ENCODE data around the gene TEAD4.

TEAD4 gene

DNA sequence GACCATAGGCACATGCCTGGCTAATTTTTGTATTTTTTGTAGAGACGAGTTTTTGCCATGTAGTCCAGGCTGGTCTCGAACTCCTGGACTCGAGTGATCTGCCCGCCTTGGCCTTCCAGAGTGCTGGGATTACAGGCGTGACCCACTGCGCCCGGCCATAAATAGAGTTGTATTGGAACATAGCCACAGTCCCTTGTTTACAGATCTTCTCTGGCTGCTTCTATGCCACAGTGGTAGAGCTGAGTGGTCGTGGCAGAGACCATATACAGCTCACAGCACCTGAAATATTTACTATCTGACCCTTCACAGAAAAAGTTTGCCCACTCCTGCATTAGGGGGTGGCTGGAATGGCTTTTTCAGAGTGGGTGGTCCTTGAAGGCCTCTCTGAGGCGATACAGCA lies 90.0 kb downstream of the TEAD4 start:
- Histone ChIP-seq H3K4me3 (ENCODE audit: low read depth, low read length) (no peak overlapping the region), H3K9me3 (no peaks in the 10 kb centered on the region), H3K4me1 (no peaks in the 10 kb centered on the region), H3K27me3 (no peaks in the 10 kb centered on the region), H3K36me3 (no peaks in the 10 kb centered on the region)
- no peak for DNase-seq
- TF ChIP-seq, protein P1, sequence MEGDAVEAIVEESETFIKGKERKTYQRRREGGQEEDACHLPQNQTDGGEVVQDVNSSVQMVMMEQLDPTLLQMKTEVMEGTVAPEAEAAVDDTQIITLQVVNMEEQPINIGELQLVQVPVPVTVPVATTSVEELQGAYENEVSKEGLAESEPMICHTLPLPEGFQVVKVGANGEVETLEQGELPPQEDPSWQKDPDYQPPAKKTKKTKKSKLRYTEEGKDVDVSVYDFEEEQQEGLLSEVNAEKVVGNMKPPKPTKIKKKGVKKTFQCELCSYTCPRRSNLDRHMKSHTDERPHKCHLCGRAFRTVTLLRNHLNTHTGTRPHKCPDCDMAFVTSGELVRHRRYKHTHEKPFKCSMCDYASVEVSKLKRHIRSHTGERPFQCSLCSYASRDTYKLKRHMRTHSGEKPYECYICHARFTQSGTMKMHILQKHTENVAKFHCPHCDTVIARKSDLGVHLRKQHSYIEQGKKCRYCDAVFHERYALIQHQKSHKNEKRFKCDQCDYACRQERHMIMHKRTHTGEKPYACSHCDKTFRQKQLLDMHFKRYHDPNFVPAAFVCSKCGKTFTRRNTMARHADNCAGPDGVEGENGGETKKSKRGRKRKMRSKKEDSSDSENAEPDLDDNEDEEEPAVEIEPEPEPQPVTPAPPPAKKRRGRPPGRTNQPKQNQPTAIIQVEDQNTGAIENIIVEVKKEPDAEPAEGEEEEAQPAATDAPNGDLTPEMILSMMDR (IDR thresholded peaks at IDR 0.05; ENCODE audit: low read depth, low read length), result no peak

- TF ChIP-seq, protein P1 (IDR thresholded peaks at IDR 0.05; ENCODE audit: low read depth, low read length), result no peak
Measured at GRCh38 chr12:3049611-3050249, 90.5 kb downstream of the TEAD4 start.

DNA sequence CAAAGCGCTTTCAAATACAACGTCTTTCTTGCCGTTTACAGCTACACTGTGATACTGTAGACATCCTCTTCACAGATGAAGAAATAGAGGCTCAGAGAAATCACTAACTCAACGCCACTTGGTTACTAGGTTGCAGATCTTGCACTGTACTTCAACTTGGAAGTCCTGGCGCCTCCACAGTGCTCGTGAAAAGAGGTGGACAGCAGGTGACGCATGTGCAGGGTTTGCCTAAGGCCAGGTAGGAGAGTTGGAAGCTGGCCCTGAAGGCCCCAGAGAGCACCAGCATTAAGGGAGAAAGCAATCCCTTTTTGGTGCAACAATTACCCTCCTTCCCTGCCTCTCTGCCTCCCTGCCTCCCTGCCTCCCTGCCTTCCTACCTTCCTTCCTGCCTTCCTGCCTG lies 95.2 kb downstream of the TEAD4 start:
- no peak for DNase-seq
- no peaks in the 10 kb centered on the region for H3K36me3 ChIP-seq
- H3K27me3 ChIP-seq, result no peaks in the 10 kb centered on the region; the same call in 1 of the 2 replicates
- no peaks in the 10 kb centered on the region for H3K4me1 ChIP-seq
- TF ChIP-seq, protein P1 (IDR thresholded peaks at IDR 0.05; ENCODE audit: low read depth, low read length), result no peak
- H3K4me3 ChIP-seq (ENCODE audit: low read depth, low read length), result no peak overlapping the region
- H3K9me3 ChIP-seq, result no peaks in the 10 kb centered on the region

More at GRCh38 chr12:3049611-3050249, 90.5 kb downstream of the TEAD4 start:
- no peaks in the 10 kb centered on the region for H3K36me3 ChIP-seq
- no peak overlapping the region for H3K4me3 ChIP-seq (ENCODE audit: low read depth, low read length)
- no peaks in the 10 kb centered on the region for H3K4me1 ChIP-seq
- no peak for DNase-seq
- no peaks in the 10 kb centered on the region for H3K9me3 ChIP-seq
- H3K27me3 ChIP-seq, result no peaks in the 10 kb centered on the region

DNA sequence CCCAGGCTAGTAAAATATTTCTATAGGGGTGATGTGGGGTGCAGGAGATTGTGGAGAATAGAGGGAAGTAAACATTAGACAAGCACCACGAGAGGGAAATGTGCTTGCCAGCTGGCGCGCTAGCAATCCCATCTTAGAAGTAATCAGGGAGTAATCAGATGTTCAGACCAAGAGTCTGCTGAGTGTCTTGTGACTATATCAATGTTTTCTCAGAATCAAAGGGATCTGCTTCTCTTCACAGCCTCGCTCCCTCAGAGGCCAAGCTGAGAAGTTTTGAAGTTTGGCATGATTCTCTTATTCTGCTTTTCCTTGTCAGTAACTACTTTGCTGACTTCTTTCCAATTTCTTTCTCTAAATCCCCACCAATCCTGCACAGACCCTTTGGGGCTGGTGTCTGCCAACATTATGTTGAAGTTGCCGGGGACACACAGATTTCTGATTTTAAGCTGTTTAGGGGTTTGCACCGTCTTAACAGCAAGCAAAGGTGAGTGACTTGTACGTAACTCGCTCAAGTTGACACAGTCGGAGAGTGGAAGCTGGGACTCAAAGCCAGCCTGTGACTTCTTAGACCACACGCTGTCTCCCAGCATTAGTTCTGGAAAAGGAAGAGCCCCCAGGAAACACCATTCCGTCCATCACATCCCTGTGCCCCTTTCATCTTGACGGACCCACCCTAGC lies 96.0 kb downstream of the TEAD4 start:
- TF ChIP-seq, protein P1 (IDR thresholded peaks at IDR 0.05; ENCODE audit: low read depth, low read length), result no peak
- H3K27me3 ChIP-seq, result peaks cover 6% of the 10 kb centered on the region
- no peaks in the 10 kb centered on the region for H3K36me3 ChIP-seq
- no peaks in the 10 kb centered on the region for H3K9me3 ChIP-seq
- DNase-seq, result no peak
- no peak overlapping the region for H3K4me3 ChIP-seq (ENCODE audit: low read depth, low read length)
- H3K4me1 ChIP-seq, result no peaks in the 10 kb centered on the region

- TF ChIP-seq, protein P1 (IDR thresholded peaks at IDR 0.05; ENCODE audit: low read depth, low read length), result no peak
- Histone ChIP-seq H3K4me3 (ENCODE audit: low read depth, low read length) (no peak overlapping the region), H3K27me3 (peaks cover 12% of the 10 kb centered on the region), H3K36me3 (no peaks in the 10 kb centered on the region), H3K4me1 (no peaks in the 10 kb centered on the region), H3K9me3 (no peaks in the 10 kb centered on the region)
- DNase-seq, result no peak
Measured at GRCh38 chr12:3055704-3056467, 96.7 kb downstream of the TEAD4 start.
